H9 (cell line): ENCODE data around the gene SYT9. TPM values are rescaled to one million over a fixed set of nuclear protein-coding genes. Genes with fewer than 3 reads are reported as not detected.

Source experiments
- DNase-seq: peaks from one replicate; pipeline ENCODE4 v3.0.0-alpha.2; 2017
- H2AFZ ChIP-seq: one replicate; pipeline ENCODE4 v1.6.1; 2013; ENCODE audit warnings: mild to moderate bottlenecking, low read length, control low read depth, moderate library complexity
- H2AK5ac ChIP-seq: 2 replicates; pipeline ENCODE4 v1.6.1; 2013; ENCODE audit warnings: low read length, control low read depth, mixed read lengths; ENCODE audit not compliant: insufficient read length
- H2BK120ac ChIP-seq: one replicate; pipeline ENCODE4 v1.6.1; 2013; ENCODE audit warnings: low read depth, mild to moderate bottlenecking, low read length, control low read depth, inconsistent platforms; ENCODE audit not compliant: poor library complexity, severe bottlenecking
- H2BK12ac ChIP-seq: 2 replicates; pipeline ENCODE4 v1.6.1; 2013; ENCODE audit warnings: low read length, control low read depth, mixed read lengths, low read depth; ENCODE audit not compliant: insufficient read length
- H2BK15ac ChIP-seq: 2 replicates; pipeline ENCODE4 v1.6.1; 2013; ENCODE audit warnings: low read depth, low read length, control low read depth
- H2BK20ac ChIP-seq: one replicate; pipeline ENCODE4 v1.6.1; 2013; ENCODE audit warnings: low read depth, mild to moderate bottlenecking, low read length, control low read depth, inconsistent platforms; ENCODE audit not compliant: poor library complexity, severe bottlenecking
- H2BK5ac ChIP-seq: 2 replicates; pipeline ENCODE4 v1.6.1; 2013; ENCODE audit warnings: low read length, control low read depth, mixed read lengths; ENCODE audit not compliant: insufficient read length
- H3K14ac ChIP-seq: 2 replicates; pipeline ENCODE4 v1.6.1; 2013; ENCODE audit warnings: low read length, control low read depth; ENCODE audit not compliant: insufficient read depth
- H3K18ac ChIP-seq: 2 replicates; pipeline ENCODE4 v1.6.1; 2013; ENCODE audit warnings: low read depth, mild to moderate bottlenecking, mixed read lengths, low read length, control low read depth; ENCODE audit not compliant: insufficient read length
- H3K23ac ChIP-seq: 2 replicates; pipeline ENCODE4 v1.6.1; 2013; ENCODE audit warnings: low read length, control low read depth, mixed read lengths, low read depth; ENCODE audit not compliant: insufficient read length
- H3K23me2 ChIP-seq: 2 replicates; pipeline ENCODE4 v1.6.1; 2013; ENCODE audit warnings: low read depth, mild to moderate bottlenecking, mixed read lengths, low read length, control low read depth; ENCODE audit not compliant: insufficient read length, poor library complexity, severe bottlenecking
- H3K27ac ChIP-seq: 2 replicates; pipeline ENCODE4 v1.5.1; 2013; ENCODE audit warnings: low read length, control low read depth, mixed read lengths, low read depth; ENCODE audit not compliant: insufficient read length
- H3K27me3 ChIP-seq: 2 replicates; pipeline ENCODE4 v1.6.1; 2013; ENCODE audit warnings: low read length, control low read depth, inconsistent platforms; ENCODE audit not compliant: insufficient read depth
- H3K4ac ChIP-seq: 2 replicates; pipeline ENCODE4 v1.6.1; 2013; ENCODE audit warnings: low read depth, mild to moderate bottlenecking, control low read depth, inconsistent platforms, low read length, moderate library complexity
- H3K4me1 ChIP-seq: 2 replicates; pipeline ENCODE4 v1.6.1; 2013; ENCODE audit warnings: low read length, control low read depth, inconsistent platforms; ENCODE audit not compliant: insufficient read depth
- H3K4me2 ChIP-seq: 2 replicates; pipeline ENCODE4 v1.6.1; 2013; ENCODE audit warnings: low read length, control low read depth, mixed read lengths; ENCODE audit not compliant: insufficient read length, insufficient read depth
- H3K56ac ChIP-seq: 2 replicates; pipeline ENCODE4 v1.6.1; 2013; ENCODE audit warnings: low read depth, mild to moderate bottlenecking, mixed read lengths, low read length, control low read depth; ENCODE audit not compliant: insufficient read length
- H3K79me1 ChIP-seq: 2 replicates; pipeline ENCODE4 v1.6.1; 2013; ENCODE audit warnings: low read depth, mild to moderate bottlenecking, moderate library complexity, low read length, control low read depth, inconsistent platforms; ENCODE audit not compliant: insufficient read depth, poor library complexity, severe bottlenecking
- H3K79me2 ChIP-seq: 2 replicates; pipeline ENCODE4 v1.6.1; 2013; ENCODE audit warnings: low read length, control low read depth, inconsistent platforms; ENCODE audit not compliant: insufficient read depth
- H3K9ac ChIP-seq: 2 replicates; pipeline ENCODE4 v1.6.1; 2013; ENCODE audit warnings: low read length, control low read depth, mixed read lengths; ENCODE audit not compliant: insufficient read length; ENCODE audit errors: extremely low read depth
- H3K9me3 ChIP-seq: one replicate; pipeline ENCODE4 v1.6.1; 2013; ENCODE audit warnings: low read depth, low read length, inconsistent platforms; ENCODE audit not compliant: control insufficient read depth
- H3T11ph ChIP-seq: one replicate; pipeline ENCODE4 v1.6.1; 2013; ENCODE audit warnings: mild to moderate bottlenecking, low read length, control low read depth, inconsistent platforms
- H4K20me1 ChIP-seq: one replicate; pipeline ENCODE4 v1.6.1; 2013; ENCODE audit not compliant: control insufficient read depth, insufficient read length, insufficient read depth
- H4K5ac ChIP-seq: 2 replicates; pipeline ENCODE4 v1.6.1; 2013; ENCODE audit warnings: low read depth, mild to moderate bottlenecking, mixed read lengths, low read length, control low read depth; ENCODE audit not compliant: insufficient read length
- H4K8ac ChIP-seq: replicated peaks from 2 replicates; pipeline ENCODE4 v1.6.1; 2013; ENCODE audit warnings: low read length, control low read depth, mixed read lengths, low read depth; ENCODE audit not compliant: insufficient read length
- H4K91ac ChIP-seq: 2 replicates; pipeline ENCODE4 v1.6.1; 2013; ENCODE audit warnings: low read depth, mild to moderate bottlenecking, moderate library complexity, mixed read lengths, low read length, control low read depth; ENCODE audit not compliant: insufficient read length
- H3K27ac Mint-ChIP-seq, 3 experiments: 2 replicates in 2 of 3; 3 replicates in 1 of 3; pipeline ENCODE4 v1.8.0; 2020 to 2021; ENCODE audit warnings: mixed read lengths in 3 of 3, mild to moderate bottlenecking in 1 of 3, moderate library complexity in 1 of 3
- H3K27me3 Mint-ChIP-seq: 2 replicates; pipeline ENCODE4 v1.8.0; 2021; ENCODE audit warnings: low read depth, mild to moderate bottlenecking, moderate library complexity, mixed read lengths
- H3K36me3 Mint-ChIP-seq, 3 experiments: 2 replicates in 2 of 3; 3 replicates in 1 of 3; pipeline ENCODE4 v1.8.0; 2020 to 2021; ENCODE audit warnings: low read depth in 3 of 3, mixed read lengths in 3 of 3; ENCODE audit not compliant: insufficient read depth in 1 of 3
- H3K4me1 Mint-ChIP-seq, 2 experiments: 2 replicates each; pipeline ENCODE4 v1.8.0; 2020; ENCODE audit warnings: mixed read lengths in 2 of 2
- H3K4me3 Mint-ChIP-seq, 2 experiments: 2 replicates in 1 of 2; 3 replicates in 1 of 2; pipeline ENCODE4 v1.8.0; 2020 to 2021; ENCODE audit warnings: mild to moderate bottlenecking in 2 of 2, mixed read lengths in 2 of 2, moderate library complexity in 1 of 2
- H3K9me3 Mint-ChIP-seq, 2 experiments: 2 replicates in 1 of 2; 3 replicates in 1 of 2; pipeline ENCODE4 v1.8.0; 2020; ENCODE audit warnings: mild to moderate bottlenecking in 2 of 2, mixed read lengths in 2 of 2, moderate library complexity in 1 of 2
- CTCF ChIP-seq: fragments of 200-600 bp; sonication (generic); conservative IDR thresholded peaks from 3 replicates; pipeline ENCODE4 v1.8.0; 2021; ENCODE audit warnings: antibody characterized with exemption, mild to moderate bottlenecking
- WGBS: extraction: QIAGEN DNeasy Blood & Tissue Kit; methylation state at CpG from one replicate; pipeline ENCODE4 v1.1.7; 2013; ENCODE audit warnings: missing lambda C conversion rate, low lambda C conversion rate, mixed read lengths; ENCODE audit not compliant: insufficient read length; ENCODE audit errors: extremely low coverage; 5-methylcytosine and 5-hydroxymethylcytosine counted together
- total RNA-seq: library from RNA; stranded (reverse); gene quantifications from 2 replicates; pipeline ENCODE4 v1.2.1, GENCODE V29; 2021

SYT9 gene
- total RNA-seq, 1 experiment from 2014 or later = 0.63 TPM

DNA sequence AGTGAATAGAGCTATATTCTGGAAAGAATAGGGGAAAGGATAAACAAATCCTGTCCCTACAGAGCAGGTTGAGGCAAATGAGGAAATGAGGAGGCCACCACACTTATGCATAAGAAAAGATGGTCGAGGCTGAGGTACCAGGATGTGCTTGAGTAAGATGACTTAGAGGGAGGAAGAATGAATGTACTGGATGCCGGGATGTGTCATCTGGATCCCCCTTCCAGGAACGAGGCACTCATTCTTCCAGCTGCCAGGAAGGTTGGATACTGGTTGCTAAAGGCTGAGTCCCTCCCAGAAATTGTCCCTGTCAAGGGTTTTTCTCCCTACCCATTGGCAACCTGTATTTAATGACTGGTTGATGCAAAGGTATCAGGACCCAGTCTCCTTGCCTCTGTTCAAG, 31.1 kb upstream of the SYT9 start:
- H3K4me1 ChIP-seq = no peaks in the 10 kb centered on the region; the same call in 1 of the 2 replicates
- H2BK120ac ChIP-seq = no peak overlapping the region
- H3K4ac ChIP-seq = no peak overlapping the region
- H3T11ph ChIP-seq = no peak overlapping the region
- no peak overlapping the region for H4K5ac ChIP-seq
- no peaks in the 10 kb centered on the region for H3K9me3 ChIP-seq
- no peak overlapping the region for H4K8ac ChIP-seq
- WGBS = no CpG with 5 or more reads among the region's 3 CpGs
- Mint-ChIP-seq H3K27me3 (peaks cover 11% of the 10 kb centered on the region), H3K9me3 (no peaks in the 10 kb centered on the region), H3K4me3 (no peak overlapping the region), H3K4me1 (peaks cover 2 to 3% of the 10 kb centered on the region in 2 experiments; a peak in 3 of 4 replicates), H3K36me3 (no peaks in the 10 kb centered on the region), H3K27ac (no peak overlapping the region)
- H3K14ac ChIP-seq = no peak overlapping the region
- no peak overlapping the region for H3K56ac ChIP-seq
- H3K79me1 ChIP-seq = no peaks in the 10 kb centered on the region
- no peak overlapping the region for H3K9ac ChIP-seq
- H3K18ac ChIP-seq = no peak overlapping the region
- H3K27ac ChIP-seq = no peak overlapping the region
- no peak for DNase-seq
- no peak overlapping the region for H3K23ac ChIP-seq
- H4K20me1 ChIP-seq = no peaks in the 10 kb centered on the region
- H2AFZ ChIP-seq = no peak overlapping the region
- H2BK20ac ChIP-seq = no peak overlapping the region
- no peak overlapping the region for H3K4me2 ChIP-seq
- no peaks in the 10 kb centered on the region for H3K27me3 ChIP-seq
- H3K79me2 ChIP-seq = no peaks in the 10 kb centered on the region
- H2BK12ac ChIP-seq = no peak overlapping the region
- H3K23me2 ChIP-seq = no peaks in the 10 kb centered on the region
- H2BK5ac ChIP-seq = no peak overlapping the region
- no peak for TF ChIP-seq CTCF
- H2AK5ac ChIP-seq = no peak overlapping the region
- no peak overlapping the region for H4K91ac ChIP-seq
- no peak overlapping the region for H2BK15ac ChIP-seq
